HepG2 (cell line): ENCODE measurements around the gene MAFF. TPM values are rescaled to one million over a fixed set of nuclear protein-coding genes. Genes with fewer than 3 reads are reported as not detected.
A peak's percentile ranks its signal among the peaks of the same experiment; 100 is the strongest.

Experiments used
- FOXJ3 ChIP-seq: sonication (generic); formaldehyde crosslinking; IDR thresholded peaks from 2 replicates; pipeline ENCODE4 v1.4.0; 2020; ENCODE audit warnings: missing genetic modification reagents, mild to moderate bottlenecking, borderline replicate concordance
- HNRNPK ChIP-seq: fragments of 200-400 bp; formaldehyde crosslinking; IDR thresholded peaks from 2 replicates; pipeline ENCODE4 v1.6.1; 2018; ENCODE audit warnings: low read length, low read depth, moderate library complexity, mild to moderate bottlenecking; ENCODE audit not compliant: poor library complexity, severe bottlenecking
- MLX ChIP-seq: IDR thresholded peaks from 2 replicates; pipeline ENCODE4 v1.6.1; 2016
- NFIC ChIP-seq: IDR thresholded peaks from 2 replicates; pipeline ENCODE4 v1.6.1; 2012; ENCODE audit warnings: mild to moderate bottlenecking, low read length, inconsistent platforms
- PHF20 ChIP-seq: sonication (generic); formaldehyde crosslinking; IDR thresholded peaks from 2 replicates; pipeline ENCODE4 v1.5.0; 2020; ENCODE audit warnings: mild to moderate bottlenecking, missing genetic modification reagents
- PRDM10 ChIP-seq: sonication (generic); formaldehyde crosslinking; IDR thresholded peaks from 2 replicates; pipeline ENCODE4 v1.4.0; 2020; ENCODE audit warnings: low read depth, missing genetic modification reagents
- REL ChIP-seq: sonication (generic); formaldehyde crosslinking; conservative IDR thresholded peaks from 2 replicates; pipeline ENCODE4 v1.8.0; 2022; ENCODE audit warnings: mild to moderate bottlenecking, missing genetic modification reagents, moderate library complexity
- ZNF550 ChIP-seq: sonication (generic); formaldehyde crosslinking; IDR thresholded peaks from 2 replicates; pipeline ENCODE4 v1.4.0; 2020; ENCODE audit warnings: mild to moderate bottlenecking, missing genetic modification reagents, borderline replicate concordance
- ZNF557 ChIP-seq: sonication (generic); formaldehyde crosslinking; IDR thresholded peaks from 2 replicates; pipeline ENCODE4 v1.4.0; 2020; ENCODE audit warnings: missing genetic modification reagents
- ZNF724P ChIP-seq: sonication (generic); formaldehyde crosslinking; IDR thresholded peaks from 2 replicates; pipeline ENCODE4 v1.8.0; 2022; ENCODE audit warnings: missing genetic modification reagents, borderline replicate concordance
- ZNF746 ChIP-seq: sonication (generic); formaldehyde crosslinking; IDR thresholded peaks from 2 replicates; pipeline ENCODE4 v1.8.0; 2022; ENCODE audit warnings: mild to moderate bottlenecking, missing genetic modification reagents
- polyA plus RNA-seq, 8 experiments: library from polyadenylated mRNA; depleted of rRNA in 3 of 8; stranded (reverse) in 7 of 8; unstranded in 1 of 8; fragments of >200 nt; fragmentation: Illumina TruSeq in 4 of 8; extraction: Trizol in 4 of 8; gene quantifications; 2 replicates each; pipeline versions ENCODE4 v1.2.1 to v1.2.3, GENCODE V29; 2011 to 2016; ENCODE audit warnings: low read depth in 4 of 8, missing spikeins in 1 of 8, mixed read lengths in 1 of 8; ENCODE audit not compliant: insufficient read depth in 1 of 8
- total RNA-seq, 5 experiments: library from RNA; depleted of rRNA; stranded (reverse); fragments of >200 nt; fragmentation: Illumina TruSeq; extraction: Trizol; gene quantifications; 2 replicates each; pipeline ENCODE4 v1.2.3, GENCODE V29; 2016; ENCODE audit warnings: low read depth in 1 of 5
- TF ChIP-seq, protein P1 (sequence below): sonication (generic); formaldehyde crosslinking; IDR thresholded peaks from one replicate; pipeline ENCODE4 v1.5.1; 2020; ENCODE audit warnings: mild to moderate bottlenecking, missing genetic modification reagents; ENCODE audit errors: not compliant biosample characterization
- TF ChIP-seq, protein P2 (sequence below): sonication (generic); formaldehyde crosslinking; IDR thresholded peaks from 2 replicates; pipeline ENCODE4 v1.4.0; 2020; ENCODE audit warnings: missing genetic modification reagents, borderline replicate concordance
- TF ChIP-seq, protein P3 (sequence below): IDR thresholded peaks from 2 replicates; pipeline ENCODE4 v1.6.1; 2016; ENCODE audit warnings: low read depth, borderline replicate concordance

The MAFF gene
- total and polyA plus RNA-seq, 2 of the 13 experiments (the other 11 are each of a cell fraction or from before 2014, with no cell fraction given): 5.4 to 14.3 TPM

DNA sequence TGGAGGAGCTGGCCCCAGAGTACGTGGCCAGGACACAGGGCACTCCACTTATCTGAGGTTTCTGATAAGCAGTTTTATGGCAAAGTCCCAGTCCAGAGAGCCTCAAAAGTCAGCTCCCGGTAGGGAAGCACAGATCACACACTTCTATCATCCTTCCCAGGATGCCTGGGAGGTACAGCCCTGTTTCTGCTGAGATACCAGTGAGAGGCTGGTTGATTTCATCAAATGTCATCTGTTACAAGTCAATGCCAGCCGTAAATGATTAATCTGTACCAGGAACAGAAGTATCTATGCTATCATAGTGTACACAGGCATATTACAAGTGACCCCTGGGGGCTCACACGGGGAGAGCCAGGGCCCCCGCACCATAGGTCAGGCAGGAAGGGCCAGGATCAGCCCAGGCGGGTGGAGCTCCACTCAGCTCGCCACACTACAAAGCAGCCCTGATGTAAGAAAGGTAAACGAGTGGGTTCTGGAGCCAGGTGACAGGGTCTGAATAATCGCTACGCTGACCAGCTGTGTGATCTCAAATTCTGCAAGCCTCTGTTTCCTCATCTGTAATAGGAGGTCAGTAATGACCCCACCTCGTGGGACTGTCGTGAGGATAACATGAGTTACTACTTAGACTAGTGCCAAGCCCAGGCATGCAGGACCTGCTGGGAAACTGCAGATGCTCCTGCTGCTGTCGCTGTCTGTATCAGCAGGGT is 37.8 kb upstream of the MAFF start (continued):
- TF ChIP-seq, protein P1, sequence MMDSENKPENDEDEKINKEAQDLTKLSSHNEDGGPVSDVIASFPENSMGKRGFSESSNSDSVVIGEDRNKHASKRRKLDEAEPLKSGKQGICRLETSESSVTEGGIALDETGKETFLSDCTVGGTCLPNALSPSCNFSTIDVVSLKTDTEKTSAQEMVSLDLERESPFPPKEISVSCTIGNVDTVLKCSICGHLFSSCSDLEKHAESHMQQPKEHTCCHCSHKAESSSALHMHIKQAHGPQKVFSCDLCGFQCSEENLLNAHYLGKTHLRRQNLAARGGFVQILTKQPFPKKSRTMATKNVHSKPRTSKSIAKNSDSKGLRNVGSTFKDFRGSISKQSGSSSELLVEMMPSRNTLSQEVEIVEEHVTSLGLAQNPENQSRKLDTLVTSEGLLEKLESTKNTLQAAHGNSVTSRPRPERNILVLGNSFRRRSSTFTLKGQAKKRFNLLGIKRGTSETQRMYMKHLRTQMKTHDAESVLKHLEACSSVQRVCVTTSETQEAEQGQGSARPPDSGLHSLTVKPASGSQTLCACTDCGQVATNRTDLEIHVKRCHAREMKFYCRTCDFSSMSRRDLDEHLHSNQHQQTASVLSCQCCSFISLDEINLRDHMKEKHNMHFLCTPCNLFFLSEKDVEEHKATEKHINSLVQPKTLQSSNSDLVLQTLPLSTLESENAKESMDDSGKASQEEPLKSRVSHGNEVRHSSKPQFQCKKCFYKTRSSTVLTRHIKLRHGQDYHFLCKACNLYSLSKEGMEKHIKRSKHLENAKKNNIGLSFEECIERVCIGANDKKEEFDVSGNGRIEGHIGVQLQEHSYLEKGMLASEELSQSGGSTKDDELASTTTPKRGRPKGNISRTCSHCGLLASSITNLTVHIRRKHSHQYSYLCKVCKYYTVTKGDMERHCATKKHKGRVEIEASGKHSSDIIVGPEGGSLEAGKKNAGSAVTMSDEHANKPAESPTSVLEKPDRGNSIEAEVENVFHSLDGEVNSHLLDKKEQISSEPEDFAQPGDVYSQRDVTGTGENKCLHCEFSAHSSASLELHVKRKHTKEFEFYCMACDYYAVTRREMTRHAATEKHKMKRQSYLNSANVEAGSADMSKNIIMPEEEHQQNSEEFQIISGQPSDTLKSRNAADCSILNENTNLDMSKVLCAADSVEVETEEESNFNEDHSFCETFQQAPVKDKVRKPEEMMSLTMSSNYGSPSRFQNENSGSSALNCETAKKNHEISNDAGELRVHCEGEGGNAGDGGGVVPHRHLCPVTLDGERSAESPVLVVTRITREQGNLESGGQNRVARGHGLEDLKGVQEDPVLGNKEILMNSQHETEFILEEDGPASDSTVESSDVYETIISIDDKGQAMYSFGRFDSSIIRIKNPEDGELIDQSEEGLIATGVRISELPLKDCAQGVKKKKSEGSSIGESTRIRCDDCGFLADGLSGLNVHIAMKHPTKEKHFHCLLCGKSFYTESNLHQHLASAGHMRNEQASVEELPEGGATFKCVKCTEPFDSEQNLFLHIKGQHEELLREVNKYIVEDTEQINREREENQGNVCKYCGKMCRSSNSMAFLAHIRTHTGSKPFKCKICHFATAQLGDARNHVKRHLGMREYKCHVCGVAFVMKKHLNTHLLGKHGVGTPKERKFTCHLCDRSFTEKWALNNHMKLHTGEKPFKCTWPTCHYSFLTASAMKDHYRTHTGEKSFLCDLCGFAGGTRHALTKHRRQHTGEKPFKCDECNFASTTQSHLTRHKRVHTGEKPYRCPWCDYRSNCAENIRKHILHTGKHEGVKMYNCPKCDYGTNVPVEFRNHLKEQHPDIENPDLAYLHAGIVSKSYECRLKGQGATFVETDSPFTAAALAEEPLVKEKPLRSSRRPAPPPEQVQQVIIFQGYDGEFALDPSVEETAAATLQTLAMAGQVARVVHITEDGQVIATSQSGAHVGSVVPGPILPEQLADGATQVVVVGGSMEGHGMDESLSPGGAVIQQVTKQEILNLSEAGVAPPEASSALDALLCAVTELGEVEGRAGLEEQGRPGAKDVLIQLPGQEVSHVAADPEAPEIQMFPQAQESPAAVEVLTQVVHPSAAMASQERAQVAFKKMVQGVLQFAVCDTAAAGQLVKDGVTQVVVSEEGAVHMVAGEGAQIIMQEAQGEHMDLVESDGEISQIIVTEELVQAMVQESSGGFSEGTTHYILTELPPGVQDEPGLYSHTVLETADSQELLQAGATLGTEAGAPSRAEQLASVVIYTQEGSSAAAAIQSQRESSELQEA: no peak
- TF ChIP-seq ZNF746 (CRISPR knock-in tag): 0 out of 2 replicates have a peak, but pooled peaks have one; percentile 44
- no peak for TF ChIP-seq ZNF724P (CRISPR knock-in tag)
- TF ChIP-seq REL (CRISPR knock-in tag): no peak
- TF ChIP-seq FOXJ3: no peak
- no peak for TF ChIP-seq ZNF550 (CRISPR knock-in tag)
- no peak for TF ChIP-seq HNRNPK
- TF ChIP-seq PRDM10 (CRISPR knock-in tag): peak; percentile 34; the same call in 1 of the 2 replicates
- no peak for TF ChIP-seq ZNF557
- TF ChIP-seq MLX (CRISPR knock-in tag): no peak
- TF ChIP-seq, protein P2, sequence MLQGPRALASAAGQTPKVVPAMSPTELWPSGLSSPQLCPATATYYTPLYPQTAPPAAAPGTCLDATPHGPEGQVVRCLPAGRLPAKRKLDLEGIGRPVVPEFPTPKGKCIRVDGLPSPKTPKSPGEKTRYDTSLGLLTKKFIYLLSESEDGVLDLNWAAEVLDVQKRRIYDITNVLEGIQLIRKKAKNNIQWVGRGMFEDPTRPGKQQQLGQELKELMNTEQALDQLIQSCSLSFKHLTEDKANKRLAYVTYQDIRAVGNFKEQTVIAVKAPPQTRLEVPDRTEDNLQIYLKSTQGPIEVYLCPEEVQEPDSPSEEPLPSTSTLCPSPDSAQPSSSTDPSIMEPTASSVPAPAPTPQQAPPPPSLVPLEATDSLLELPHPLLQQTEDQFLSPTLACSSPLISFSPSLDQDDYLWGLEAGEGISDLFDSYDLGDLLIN (CRISPR knock-in tag): no peak
- no peak for TF ChIP-seq NFIC
- TF ChIP-seq PHF20 (CRISPR knock-in tag): no peak
- TF ChIP-seq, protein P3, sequence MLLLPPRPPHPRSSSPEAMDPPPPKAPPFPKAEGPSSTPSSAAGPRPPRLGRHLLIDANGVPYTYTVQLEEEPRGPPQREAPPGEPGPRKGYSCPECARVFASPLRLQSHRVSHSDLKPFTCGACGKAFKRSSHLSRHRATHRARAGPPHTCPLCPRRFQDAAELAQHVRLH (CRISPR knock-in tag): no peak
